Measurements from ENCODE around the gene TENT4A. TPM values are rescaled to one million over a fixed set of nuclear protein-coding genes. Genes with fewer than 3 reads are reported as not detected.
A peak's percentile ranks its signal among the peaks of the same experiment; 100 is the strongest.

TENT4A gene
- total and polyA plus RNA-seq, 11 donors: 4.3 to 20.3 (median 11.2) TPM

- intact Hi-C loops (cut with DNase I): loop anchor here in 6 of 10 donors (10.0 kb wide), 5 partner anchors 633 to 1093 kb away; partner anchors contain the start of genes CFAP90 (in 2 of the 6) and ADCY2 (in 1 of the 6)
- Histone ChIP-seq H3K36me3 (peaks cover 0 to 25% (median 17%) of the 10 kb centered on the region in 9 donors), H3K4me3 (no peak overlapping the region), H3K27ac (peak overlapping the region in 1 of 12 donors; percentile 19), H3K27me3 (no peaks in the 10 kb centered on the region), H3K9me3 (peaks cover 0 to 4% (median 0%) of the 10 kb centered on the region in 12 donors), H3K4me1 (peaks cover 0 to 14% (median 6%) of the 10 kb centered on the region in 12 donors)
- ATAC-seq (no peak), DNase-seq (no peak)
- TF ChIP-seq CTCF (IDR thresholded peaks at IDR 0.05) (no peak), POLR2A (IDR thresholded peaks at IDR 0.05) (no peak)
These were observed 48.1 kb downstream of the TENT4A start for GRCh38 chr5:6761333-6761732.

GRCh38 chr5:6762116-6762515, 48.9 kb downstream of the TENT4A start:
- Histone ChIP-seq H3K4me3 (no peak overlapping the region), H3K27me3 (no peaks in the 10 kb centered on the region), H3K9me3 (peaks cover 0 to 4% (median 0%) of the 10 kb centered on the region in 12 donors), H3K27ac (no peak overlapping the region), H3K36me3 (peaks cover 0 to 18% (median 13%) of the 10 kb centered on the region in 9 donors), H3K4me1 (peaks cover 0 to 21% (median 9%) of the 10 kb centered on the region in 12 donors)
- DNase-seq: no peak
- WGBS, 4 donors: 91 to 93% (median 93%) methylated on average over 8 of the region's 8 CpGs
- intact Hi-C loops (cut with DNase I): loop anchor here in 6 of 10 donors (10.0 kb wide), 5 partner anchors 633 to 1093 kb away; partner anchors contain the start of genes CFAP90 (in 2 of the 6) and ADCY2 (in 1 of the 6)
- TF ChIP-seq CTCF (IDR thresholded peaks at IDR 0.05) (no peak), POLR2A (IDR thresholded peaks at IDR 0.05) (no peak)
- no peak for ATAC-seq

GRCh38 chr5:6762697-6763096, 49.5 kb downstream of the TENT4A start:
- no peak for ATAC-seq
- no peaks in the 10 kb centered on the region for H3K27me3 ChIP-seq

More at GRCh38 chr5:6762697-6763096, 49.5 kb downstream of the TENT4A start:
- intact Hi-C loops (cut with DNase I): loop anchor here in 6 of 10 donors (10.0 kb wide), 5 partner anchors 632 to 1092 kb away; partner anchors contain the start of genes CFAP90 (in 2 of the 6) and ADCY2 (in 1 of the 6)
- Histone ChIP-seq H3K4me3 (no peak overlapping the region), H3K27ac (no peak overlapping the region), H3K36me3 (peaks cover 0 to 12% (median 8%) of the 10 kb centered on the region in 9 donors), H3K9me3 (peaks cover 0 to 4% (median 0%) of the 10 kb centered on the region in 12 donors), H3K4me1 (peaks cover 0 to 21% (median 9%) of the 10 kb centered on the region in 12 donors)
- TF ChIP-seq CTCF (IDR thresholded peaks at IDR 0.05) (no peak), POLR2A (IDR thresholded peaks at IDR 0.05) (no peak)
- DNase-seq: no peak
- 94 to 97% (median 96%) methylated on average over 8 of the region's 8 CpGs for WGBS, 4 donors
